ENCODE measurements around the gene PLBD1. TPM values are rescaled to one million over a fixed set of nuclear protein-coding genes. Genes with fewer than 3 reads are reported as not detected.

The PLBD1 gene
- total RNA-seq, 2 experiments from 2014 or later, result 0.54 to 0.61 TPM

- intact Hi-C loops (cut with micrococcal nuclease; ENCODE audit: unreplicated experiment), result loop anchor here (1.0 to 5.0 kb wide), 2 partner anchors 36 to 340 kb away; no protein-coding TSS in a partner anchor
- peak overlapping the region; percentile 67 for H3K4me2 ChIP-seq (ENCODE audit: low read length)
- no peak for TF ChIP-seq CTCF (conservative IDR thresholded peaks at IDR 0.05; ENCODE audit: low read length)
- TF ChIP-seq EZH2phosphoT487 (IDR thresholded peaks at IDR 0.05; ENCODE audit: borderline replicate concordance, low read depth, low read length), result no peak
- H3K36me3 ChIP-seq (ENCODE audit: insufficient read depth, low read length), result no peaks in the 10 kb centered on the region
- BruUV-seq (replicated peaks), result no TSS peak
- H3K9me3 ChIP-seq (ENCODE audit: low read length), result no peaks in the 10 kb centered on the region
- ChIA-PET CTCF (ENCODE audit: unreplicated experiment) (no interaction called here), POLR2A (interaction anchor here (0.5 to 3.9 kb wide), 13 partner anchors 9 to 275 kb away, joined by 3 to 23 read pairs (median 4); partner anchors contain the start of gene PLBD1)
- H3K79me2 ChIP-seq (ENCODE audit: insufficient read depth, low read depth, low read length), result no peaks in the 10 kb centered on the region
- H2AFZ ChIP-seq (ENCODE audit: low read length), result peak overlapping the region; percentile 72; the same call in 1 of the 2 replicates
- peak; percentile 93 for DNase-seq (ENCODE audit: low spot score)
- H3K4me3 ChIP-seq (ENCODE audit: low read depth, low read length, poor library complexity, severe bottlenecking), result peak overlapping the region; percentile 41
- no peaks in the 10 kb centered on the region for H4K20me1 ChIP-seq (ENCODE audit: insufficient read depth, low read length)
- peaks cover 62% of the 10 kb centered on the region for H3K4me1 ChIP-seq (ENCODE audit: insufficient read depth, low read length, poor library complexity, severe bottlenecking)
- H3K9me2 ChIP-seq (ENCODE audit: insufficient read depth, low read length), result no peaks in the 10 kb centered on the region
- H3K27ac ChIP-seq (ENCODE audit: low read depth, low read length, poor library complexity, severe bottlenecking), result peak overlapping the region; percentile 93
These were observed 9.2 kb upstream of the PLBD1 start for GRCh38 chr12:14576896-14577295.

GRCh38 chr12:14575585-14575984 is 7.9 kb upstream of the PLBD1 start:
- H3K79me2 ChIP-seq (ENCODE audit: insufficient read depth, low read depth, low read length), result no peaks in the 10 kb centered on the region
- TF ChIP-seq EZH2phosphoT487 (IDR thresholded peaks at IDR 0.05; ENCODE audit: borderline replicate concordance, low read depth, low read length), result no peak
- no peak for TF ChIP-seq CTCF (conservative IDR thresholded peaks at IDR 0.05; ENCODE audit: low read length)
- no peaks in the 10 kb centered on the region for H3K9me2 ChIP-seq (ENCODE audit: insufficient read depth, low read length)
- no peaks in the 10 kb centered on the region for H4K20me1 ChIP-seq (ENCODE audit: insufficient read depth, low read length)
- peak overlapping the region; percentile 93 for H3K27ac ChIP-seq (ENCODE audit: low read depth, low read length, poor library complexity, severe bottlenecking)
- H3K36me3 ChIP-seq (ENCODE audit: insufficient read depth, low read length), result no peaks in the 10 kb centered on the region
- no peak for DNase-seq (ENCODE audit: low spot score)
- CTCF ChIA-PET (ENCODE audit: unreplicated experiment), result interaction anchor here (0.6 kb wide), 1 partner anchor 90 kb away, joined by 4 read pairs; no protein-coding TSS in a partner anchor
- peak overlapping the region; percentile 3 for H3K4me3 ChIP-seq (ENCODE audit: low read depth, low read length, poor library complexity, severe bottlenecking)
- peak overlapping the region; percentile 67 for H3K4me2 ChIP-seq (ENCODE audit: low read length)
- intact Hi-C loops (cut with micrococcal nuclease; ENCODE audit: unreplicated experiment), result loop anchor here (5.0 kb wide), 1 partner anchor 338 kb away; no protein-coding TSS in a partner anchor
- H3K9me3 ChIP-seq (ENCODE audit: low read length), result no peaks in the 10 kb centered on the region
- POLR2A ChIA-PET, result interaction anchor here (0.6 to 3.9 kb wide), 8 partner anchors 8 to 386 kb away, joined by 3 to 23 read pairs (median 4); no protein-coding TSS in a partner anchor
- peak overlapping the region; percentile 90 for H2AFZ ChIP-seq (ENCODE audit: low read length)
- no TSS peak for BruUV-seq (replicated peaks)
- H3K4me1 ChIP-seq (ENCODE audit: insufficient read depth, low read length, poor library complexity, severe bottlenecking), result peaks cover 62% of the 10 kb centered on the region

GRCh38 chr12:14573118-14573517 is 5.4 kb upstream of the PLBD1 start:
- Histone ChIP-seq H3K36me3 (ENCODE audit: insufficient read depth, low read length) (no peaks in the 10 kb centered on the region), H3K4me2 (ENCODE audit: low read length) (no peak overlapping the region), H3K4me3 (ENCODE audit: low read depth, low read length, poor library complexity, severe bottlenecking) (no peak overlapping the region), H3K9me3 (ENCODE audit: low read length) (no peaks in the 10 kb centered on the region), H3K9me2 (ENCODE audit: insufficient read depth, low read length) (no peaks in the 10 kb centered on the region), H4K20me1 (ENCODE audit: insufficient read depth, low read length) (no peaks in the 10 kb centered on the region), H2AFZ (ENCODE audit: low read length) (0 out of 2 replicates have a peak overlapping the region, but pooled peaks have one; percentile 27), H3K4me1 (ENCODE audit: insufficient read depth, low read length, poor library complexity, severe bottlenecking) (peaks cover 42% of the 10 kb centered on the region), H3K27ac (ENCODE audit: low read depth, low read length, poor library complexity, severe bottlenecking) (no peak overlapping the region), H3K79me2 (ENCODE audit: insufficient read depth, low read depth, low read length) (no peaks in the 10 kb centered on the region)
- intact Hi-C loops (cut with micrococcal nuclease; ENCODE audit: unreplicated experiment), result no loop called here
- CTCF ChIA-PET (ENCODE audit: unreplicated experiment), result interaction anchor here (1.0 kb wide), 1 partner anchor 56 kb away, joined by 3 read pairs; no protein-coding TSS in a partner anchor
- BruUV-seq (replicated peaks), result no TSS peak
- no peak for DNase-seq (ENCODE audit: low spot score)
- TF ChIP-seq EZH2phosphoT487 (IDR thresholded peaks at IDR 0.05; ENCODE audit: borderline replicate concordance, low read depth, low read length), result no peak
- TF ChIP-seq CTCF (conservative IDR thresholded peaks at IDR 0.05; ENCODE audit: low read length), result no peak
- POLR2A ChIA-PET, result interaction anchor here (0.6 to 1.9 kb wide), 3 partner anchors 11 to 46 kb away, joined by 3 to 10 read pairs (median 4); no protein-coding TSS in a partner anchor
